Measurements from ENCODE around the gene POU2AF1. TPM values are rescaled to one million over a fixed set of nuclear protein-coding genes. Genes with fewer than 3 reads are reported as not detected.

POU2AF1 gene
- total and polyA plus RNA-seq, 12 donors, result 0.03 to 1.7 (median 0.55) TPM; not detected in 6

DNA sequence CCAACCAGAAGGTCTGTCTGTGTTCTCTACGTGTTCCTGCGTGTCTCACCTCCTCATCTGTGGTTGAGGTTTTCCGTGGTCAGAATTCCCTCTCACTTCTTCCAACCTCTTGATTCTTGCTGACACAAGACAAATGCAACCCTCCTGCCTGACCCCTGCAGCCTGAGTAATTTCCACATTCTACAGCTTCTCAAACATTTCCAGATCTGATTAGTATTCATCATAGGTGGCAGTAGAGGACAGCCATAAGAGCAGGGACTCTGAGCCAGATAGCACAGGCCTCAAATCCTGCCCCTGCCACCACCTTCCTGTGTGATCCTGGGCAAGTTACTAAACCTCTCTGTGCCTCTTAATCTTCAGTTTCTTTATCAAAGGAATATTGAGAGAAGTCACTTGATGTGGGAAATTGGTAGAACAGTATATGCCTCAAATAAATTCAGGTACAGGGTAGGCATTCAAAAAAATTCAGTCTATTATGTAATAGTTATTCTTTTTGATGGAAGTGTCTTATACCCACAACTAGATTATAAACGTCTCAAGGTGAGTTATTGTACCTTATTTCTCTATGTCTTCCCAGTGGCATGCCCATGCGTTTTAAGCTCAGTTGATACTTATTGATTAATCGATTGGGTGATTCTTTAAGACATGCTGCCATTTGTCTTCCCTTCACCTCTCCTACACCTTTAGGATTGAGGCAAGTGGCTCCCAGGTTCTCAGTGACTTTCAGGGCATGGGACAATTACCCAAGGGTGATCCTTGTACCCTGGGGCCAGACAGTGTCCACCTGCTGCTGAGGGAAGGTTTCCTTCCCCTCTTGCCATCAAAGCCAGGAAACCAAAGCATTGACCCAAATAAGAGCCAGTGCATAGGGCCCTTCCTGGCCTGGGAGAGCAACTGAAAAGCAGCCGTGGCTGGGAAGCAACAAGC is 19.6 kb downstream of the POU2AF1 start:
- H3K9me3 ChIP-seq (replicated peaks in 1 of 3), result no peaks in the 10 kb centered on the region
- TF ChIP-seq CTCF (IDR thresholded peaks at IDR 0.05), result no peak
- no peak for TF ChIP-seq POLR2A (IDR thresholded peaks at IDR 0.05)
- DNase-seq, result no peak
- 87 to 91% (median 89%) methylated on average over 7 of the region's 7 CpGs for WGBS, 4 donors
- no peaks in the 10 kb centered on the region for H3K27me3 ChIP-seq
- no peaks in the 10 kb centered on the region for H3K4me1 ChIP-seq (replicated peaks in 1 of 2)
- intact Hi-C loops (cut with DNase I), result loop anchor here in 1 of 2 donors (10.0 kb wide), 1 partner anchor 65 kb away; no protein-coding TSS in a partner anchor
- no peak overlapping the region for H3K27ac ChIP-seq
- no peaks in the 10 kb centered on the region for H3K36me3 ChIP-seq (replicated peaks in 1 of 2)
- no peak overlapping the region for H3K4me3 ChIP-seq

DNA sequence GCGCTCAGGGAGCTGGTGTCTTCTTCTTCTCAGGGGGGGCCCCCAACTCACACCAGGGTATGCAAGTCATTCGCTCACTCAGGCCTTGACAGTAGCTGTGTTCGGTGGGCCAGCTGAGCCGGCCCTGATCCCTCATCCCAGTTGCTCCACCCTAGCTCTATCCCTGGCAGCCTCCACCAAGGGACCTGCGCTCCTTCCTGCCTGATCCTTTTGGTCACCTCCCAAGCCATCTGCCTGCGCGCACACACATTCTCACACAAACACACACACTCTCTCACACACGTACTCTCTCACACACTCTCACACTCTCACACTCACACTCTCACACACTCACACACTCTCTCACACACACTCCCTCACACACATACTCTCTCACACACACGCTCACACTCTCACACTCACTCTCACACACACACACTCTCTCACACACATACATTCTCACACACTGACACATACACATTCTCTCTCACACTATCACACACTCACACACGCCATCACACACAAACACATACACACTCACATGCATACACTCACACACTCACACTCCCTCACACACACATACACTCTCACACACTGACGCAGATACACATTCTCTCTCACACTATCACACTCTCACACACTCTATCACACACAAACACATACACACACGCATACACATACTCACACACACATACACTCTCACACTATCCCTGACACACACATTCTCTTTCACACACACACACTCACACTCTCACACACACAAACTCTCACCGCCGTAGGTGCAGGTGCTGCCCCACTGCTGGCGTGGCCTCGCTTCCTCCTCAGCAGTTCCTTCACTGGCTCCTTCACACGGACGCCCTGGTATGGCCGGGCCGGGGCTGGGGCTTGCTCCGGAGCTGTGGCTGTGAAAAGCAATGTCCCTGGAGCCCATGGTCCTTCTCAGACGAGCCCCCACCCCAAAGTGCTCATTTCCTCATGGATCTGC is 20.8 kb downstream of the POU2AF1 start:
- DNase-seq, result no peak
- TF ChIP-seq CTCF (IDR thresholded peaks at IDR 0.05) (no peak), POLR2A (IDR thresholded peaks at IDR 0.05) (no peak)
- no peak overlapping the region for H3K27ac ChIP-seq
- 85 to 89% (median 86%) methylated on average over 21 to 22 of the region's 22 CpGs for WGBS, 4 donors
- no peaks in the 10 kb centered on the region for H3K27me3 ChIP-seq
- no peaks in the 10 kb centered on the region for H3K4me1 ChIP-seq (replicated peaks in 1 of 2)
- H3K4me3 ChIP-seq, result no peak overlapping the region
- no peaks in the 10 kb centered on the region for H3K9me3 ChIP-seq (replicated peaks in 1 of 3)
- intact Hi-C loops (cut with DNase I), result no loop called here
- no peaks in the 10 kb centered on the region for H3K36me3 ChIP-seq (replicated peaks in 1 of 2)

DNA sequence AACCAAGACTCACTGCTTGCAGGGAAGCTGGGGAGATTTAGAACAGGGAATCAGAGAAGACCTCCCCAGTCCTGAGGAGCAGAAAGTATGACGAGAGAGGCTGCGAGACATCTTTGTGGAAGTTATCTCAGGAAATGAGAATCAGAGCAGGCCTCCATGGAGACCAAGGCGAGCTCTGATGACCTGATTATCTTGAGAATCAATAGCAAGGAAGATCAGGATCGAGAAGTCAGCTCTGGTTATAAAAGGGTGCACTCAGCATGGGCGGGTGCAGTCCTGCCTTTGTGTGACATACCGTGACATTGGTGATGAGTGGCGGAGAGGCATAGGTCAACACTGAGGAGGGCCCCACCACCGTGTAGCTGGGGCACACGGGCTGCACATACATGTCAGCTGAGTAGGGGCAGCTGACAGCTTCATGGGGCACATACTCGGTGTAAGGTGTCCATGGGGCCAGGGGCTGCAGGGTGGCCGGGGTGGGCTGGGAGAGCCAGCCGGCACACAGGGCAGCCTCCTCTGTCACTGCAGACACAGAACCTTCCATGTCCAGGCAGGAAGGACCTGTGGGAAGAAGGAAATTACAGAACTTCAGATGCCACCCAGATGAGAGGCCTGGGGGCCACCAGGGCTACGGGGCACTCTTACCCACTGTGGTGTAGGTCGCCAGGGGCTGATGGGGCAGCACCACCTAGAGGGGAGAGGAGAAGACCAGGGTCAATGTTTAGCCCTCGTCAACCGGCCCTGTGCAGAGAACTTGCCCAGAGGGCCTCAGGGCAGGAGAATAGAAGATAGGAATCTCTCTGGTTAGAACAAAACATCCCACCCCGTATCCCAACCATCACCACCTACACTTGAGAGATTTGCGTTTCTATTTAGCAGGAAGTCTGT is 21.7 kb downstream of the POU2AF1 start:
- Histone ChIP-seq H3K36me3 (replicated peaks in 1 of 2) (no peaks in the 10 kb centered on the region), H3K4me3 (no peak overlapping the region), H3K27me3 (no peaks in the 10 kb centered on the region), H3K9me3 (replicated peaks in 1 of 3) (no peaks in the 10 kb centered on the region), H3K4me1 (replicated peaks in 1 of 2) (no peaks in the 10 kb centered on the region), H3K27ac (no peak overlapping the region)
- WGBS, 4 donors, result 90 to 93% (median 92%) methylated on average over 15 to 18 of the region's 18 CpGs
- DNase-seq, result no peak
- no peak for TF ChIP-seq CTCF (IDR thresholded peaks at IDR 0.05)
- intact Hi-C loops (cut with DNase I), result no loop called here

Measured in adrenal gland (tissue), 12 donors.